PC-3 (cell line): ENCODE results near the gene DENND2A. TPM values are rescaled to one million over a fixed set of nuclear protein-coding genes. Genes with fewer than 3 reads are reported as not detected.
"Not testable (repeated sequence)": the region's sequence is repeated elsewhere in the genome, so short reads cannot be mapped to it uniquely, and the experiment has no call there.

Experiments
- ATAC-seq: fragments of 200-7000 bp; cut with Tn5 transposase; 2 replicates; pipeline ENCODE4 v1.9.1; 2020; ENCODE audit warnings: mild to moderate bottlenecking, moderate library complexity
- BruUV-seq: library from RNA; stranded (reverse); fragments of 400-500 nt; replicated peaks from 2 replicates; lab custom pipeline; 2021; lab: Mats Ljungman, UMichigan
- CTCF ChIA-PET: fragments of 300-600 bp; sonication (Branson Sonifier 250); formaldehyde crosslinking; loops from one replicate; lab custom pipeline; 2022; ENCODE audit warnings: antibody characterized with exemption; lab: Charles Lee
- POLR2A ChIA-PET: fragments of 300-600 bp; sonication (Branson Sonifier 250); formaldehyde crosslinking; loops from one replicate; lab custom pipeline; 2022; ENCODE audit warnings: antibody characterized with exemption; ENCODE audit not compliant: unreplicated experiment; lab: Charles Lee
- DNase-seq: peaks from one replicate; pipeline ENCODE4 v3.0.0-alpha.2; 2015
- H2AFZ ChIP-seq: fragments of 300-600 bp; sonication (generic); 2 replicates; pipeline ENCODE4 v1.6.0; 2016; ENCODE audit warnings: antibody characterized with exemption, low read length
- H3F3A ChIP-seq: fragments of 300-600 bp; sonication (generic); one replicate; pipeline ENCODE4 v1.6.0; 2017; ENCODE audit warnings: antibody characterized with exemption, low read length, control low read depth, mild to moderate bottlenecking; ENCODE audit not compliant: unreplicated experiment
- H3K27ac ChIP-seq: fragments of 300-600 bp; sonication (generic); 2 replicates; pipeline ENCODE4 v1.5.1; 2016; ENCODE audit warnings: mild to moderate bottlenecking, low read length
- H3K27me3 ChIP-seq: fragments of 300-600 bp; sonication (generic); 2 replicates; pipeline ENCODE4 v1.6.1; 2016; ENCODE audit warnings: low read length, mixed read lengths
- H3K36me3 ChIP-seq: fragments of 300-600 bp; sonication (generic); 2 replicates; pipeline ENCODE4 v1.6.1; 2016; ENCODE audit warnings: low read depth, mixed run types, low read length, mixed read lengths
- H3K4me1 ChIP-seq: fragments of 300-600 bp; sonication (generic); 2 replicates; pipeline ENCODE4 v1.5.1; 2016; ENCODE audit warnings: low read length; ENCODE audit not compliant: insufficient read depth
- H3K4me2 ChIP-seq: fragments of 300-600 bp; sonication (generic); 2 replicates; pipeline ENCODE4 v1.6.0; 2016; ENCODE audit warnings: low read length
- H3K4me3 ChIP-seq: fragments of 300-600 bp; sonication (generic); 2 replicates; pipeline ENCODE4 v1.5.1; 2016; ENCODE audit warnings: mild to moderate bottlenecking, low read length, mixed read lengths
- H3K79me2 ChIP-seq: fragments of 300-600 bp; sonication (generic); 2 replicates; pipeline ENCODE4 v1.6.1; 2017; ENCODE audit warnings: low read length, mixed read lengths
- H3K9ac ChIP-seq: fragments of 300-600 bp; sonication (generic); 2 replicates; pipeline ENCODE4 v1.6.0; 2016; ENCODE audit warnings: mild to moderate bottlenecking, low read length
- H3K9me2 ChIP-seq: fragments of 300-600 bp; sonication (generic); replicated peaks from 2 replicates; pipeline ENCODE4 v1.6.1; 2016; ENCODE audit warnings: mixed run types, low read length, mixed read lengths
- H3K9me3 ChIP-seq: fragments of 300-600 bp; sonication (generic); 2 replicates; pipeline ENCODE4 v1.6.1; 2016; ENCODE audit warnings: low read length, mixed read lengths
- H4K20me1 ChIP-seq: fragments of 300-600 bp; sonication (generic); 2 replicates; pipeline ENCODE4 v1.6.1; 2016; ENCODE audit warnings: low read length, mixed read lengths
- EZH2 ChIP-seq: fragments of 300-600 bp; sonication (generic); IDR thresholded peaks from one replicate; pipeline ENCODE4 v1.6.1; 2017; ENCODE audit warnings: antibody characterized with exemption, mild to moderate bottlenecking, low read length; ENCODE audit not compliant: unreplicated experiment
- EZH2phosphoT487 ChIP-seq: fragments of 300-600 bp; sonication (generic); IDR thresholded peaks from 2 replicates; pipeline ENCODE4 v1.6.1; 2018; ENCODE audit warnings: mild to moderate bottlenecking, antibody characterized with exemption, low read length, borderline replicate concordance
- intact Hi-C: fragments of 100-400 bp; cut with micrococcal nuclease; formaldehyde crosslinking; loops from 2 replicates; pipeline ENCODE4 v1.9.0; 2023
- total RNA-seq: library from RNA; depleted of rRNA; stranded (reverse); fragments of >200 nt; gene quantifications from 2 replicates; pipeline ENCODE4 v1.2.3, GENCODE V29; 2014
- TF ChIP-seq, protein P1 (sequence below): fragments of 300-600 bp; sonication (generic); conservative IDR thresholded peaks from 2 replicates; pipeline ENCODE4 v1.5.1; 2017; ENCODE audit warnings: antibody characterized with exemption, low read depth, mild to moderate bottlenecking, low read length

Gene DENND2A
- total RNA-seq, 1 experiment from 2014 or later: 8.9 TPM

- ATAC-seq (no peak), DNase-seq (no peak)
- no peaks in the 10 kb centered on the region for H4K20me1 ChIP-seq
- no peaks in the 10 kb centered on the region for H3K27me3 ChIP-seq
- H3K36me3 ChIP-seq: no peaks in the 10 kb centered on the region; the same call in 1 of the 2 replicates
- H2AFZ ChIP-seq: no peak overlapping the region
- H3K27ac ChIP-seq: no peak overlapping the region
- no peak overlapping the region for H3K4me2 ChIP-seq
- H3K79me2 ChIP-seq: peaks cover 15% of the 10 kb centered on the region; the same call in 1 of the 2 replicates
- no peak overlapping the region for H3K9ac ChIP-seq
- peaks cover 20% of the 10 kb centered on the region for H3K4me1 ChIP-seq
- no peaks in the 10 kb centered on the region for H3K9me2 ChIP-seq
- intact Hi-C loops: loop anchor here (10.0 kb wide), 2 partner anchors 127 to 247 kb away; partner anchors contain the start of gene BRAF
- CTCF ChIA-PET: no interaction called here
- no peaks in the 10 kb centered on the region for H3F3A ChIP-seq
- POLR2A ChIA-PET: no interaction called here
- TF ChIP-seq EZH2phosphoT487 (no peak), EZH2 (no peak)
- TF ChIP-seq, protein P1, sequence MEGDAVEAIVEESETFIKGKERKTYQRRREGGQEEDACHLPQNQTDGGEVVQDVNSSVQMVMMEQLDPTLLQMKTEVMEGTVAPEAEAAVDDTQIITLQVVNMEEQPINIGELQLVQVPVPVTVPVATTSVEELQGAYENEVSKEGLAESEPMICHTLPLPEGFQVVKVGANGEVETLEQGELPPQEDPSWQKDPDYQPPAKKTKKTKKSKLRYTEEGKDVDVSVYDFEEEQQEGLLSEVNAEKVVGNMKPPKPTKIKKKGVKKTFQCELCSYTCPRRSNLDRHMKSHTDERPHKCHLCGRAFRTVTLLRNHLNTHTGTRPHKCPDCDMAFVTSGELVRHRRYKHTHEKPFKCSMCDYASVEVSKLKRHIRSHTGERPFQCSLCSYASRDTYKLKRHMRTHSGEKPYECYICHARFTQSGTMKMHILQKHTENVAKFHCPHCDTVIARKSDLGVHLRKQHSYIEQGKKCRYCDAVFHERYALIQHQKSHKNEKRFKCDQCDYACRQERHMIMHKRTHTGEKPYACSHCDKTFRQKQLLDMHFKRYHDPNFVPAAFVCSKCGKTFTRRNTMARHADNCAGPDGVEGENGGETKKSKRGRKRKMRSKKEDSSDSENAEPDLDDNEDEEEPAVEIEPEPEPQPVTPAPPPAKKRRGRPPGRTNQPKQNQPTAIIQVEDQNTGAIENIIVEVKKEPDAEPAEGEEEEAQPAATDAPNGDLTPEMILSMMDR: no peak
- no peaks in the 10 kb centered on the region for H3K9me3 ChIP-seq
- BruUV-seq: no TSS peak
- H3K4me3 ChIP-seq: no peak overlapping the region
These were observed 37.6 kb upstream of the DENND2A start for GRCh38 chr7:140678081-140678815.

DNA sequence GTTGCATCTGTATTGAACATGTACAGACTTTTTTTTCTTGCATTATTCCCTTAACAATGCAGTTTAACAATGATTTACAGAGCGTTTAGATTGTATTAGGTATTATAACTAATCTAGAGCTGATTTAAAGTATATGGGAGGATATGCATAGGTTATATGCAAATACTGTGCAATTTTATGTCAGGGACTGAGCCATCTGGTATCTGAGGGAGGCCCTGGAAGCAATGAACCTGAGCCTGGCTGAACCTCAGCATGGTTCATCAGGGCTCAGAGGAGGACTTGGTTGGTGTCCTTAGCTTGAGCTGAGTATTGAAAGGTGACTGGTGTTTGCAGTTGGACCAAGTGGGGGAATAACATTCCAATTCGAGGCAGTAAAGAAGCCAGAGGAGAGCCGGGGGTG lies 36.9 kb upstream of the DENND2A start:
- Histone ChIP-seq H3K4me2 (no peak overlapping the region), H3F3A (no peaks in the 10 kb centered on the region), H3K9me2 (no peaks in the 10 kb centered on the region), H2AFZ (no peak overlapping the region), H3K27ac (no peak overlapping the region), H3K79me2 (peaks cover 15% of the 10 kb centered on the region; the same call in 1 of the 2 replicates), H3K27me3 (no peaks in the 10 kb centered on the region), H3K36me3 (no peaks in the 10 kb centered on the region; the same call in 1 of the 2 replicates), H3K4me3 (no peak overlapping the region), H3K9me3 (no peaks in the 10 kb centered on the region), H3K9ac (no peak overlapping the region), H3K4me1 (peaks cover 20% of the 10 kb centered on the region), H4K20me1 (no peaks in the 10 kb centered on the region)
- intact Hi-C loops: loop anchor here (10.0 kb wide), 2 partner anchors 127 to 247 kb away; partner anchors contain the start of gene BRAF
- POLR2A ChIA-PET: interaction anchor here (0.7 kb wide), 1 partner anchor 215 kb away, joined by 9 read pairs; no protein-coding TSS in a partner anchor
- CTCF ChIA-PET: no interaction called here
- DNase-seq (no peak), ATAC-seq (no peak)
- BruUV-seq: no TSS peak
- TF ChIP-seq EZH2phosphoT487: no peak
- TF ChIP-seq, protein P1: no peak
- TF ChIP-seq EZH2: no peak

DNA sequence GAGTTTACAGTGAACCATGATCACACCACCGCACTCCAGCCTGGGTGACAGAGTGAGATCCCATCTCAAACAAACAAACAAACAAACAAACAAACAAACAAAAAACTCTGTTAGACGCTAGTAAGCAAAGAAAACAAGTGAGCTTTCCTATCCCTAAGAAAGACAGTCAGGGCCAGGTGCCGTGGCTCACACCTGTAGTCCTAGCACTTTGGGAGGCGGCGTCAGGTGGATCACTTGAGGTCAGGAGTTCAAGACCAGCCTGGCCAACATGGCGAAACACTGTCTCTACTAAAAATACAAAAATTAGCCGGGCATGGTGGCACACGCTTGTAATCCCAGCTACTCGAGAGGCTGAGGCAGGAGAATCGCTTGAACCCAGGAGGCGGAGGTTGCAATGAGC lies 36.3 kb upstream of the DENND2A start:
- DNase-seq, H4K20me1 ChIP-seq, H3K9ac ChIP-seq, H2AFZ ChIP-seq, H3K27ac ChIP-seq, ATAC-seq, H3K36me3 ChIP-seq, H3F3A ChIP-seq, H3K9me3 ChIP-seq, H3K4me3 ChIP-seq, CTCF ChIA-PET, H3K4me2 ChIP-seq, H3K9me2 ChIP-seq, BruUV-seq, H3K27me3 ChIP-seq: not testable (repeated sequence)
- peaks cover 20% of the 10 kb centered on the region for H3K4me1 ChIP-seq
- POLR2A ChIA-PET: interaction anchor here (0.7 kb wide), 1 partner anchor 214 kb away, joined by 9 read pairs; no protein-coding TSS in a partner anchor
- intact Hi-C loops: loop anchor here (10.0 kb wide), 2 partner anchors 128 to 248 kb away; partner anchors contain the start of gene BRAF
- H3K79me2 ChIP-seq: peaks cover 15% of the 10 kb centered on the region; the same call in 1 of the 2 replicates
